Dendritic cell treated with granulocyte-macrophage colony-stimulating factor and Interleukin-4, amounts not matched to agents 40 ng/mL and 50 ng/mL, for 4 days (primary cell): Measurements from ENCODE around the gene PRKG1.
"Not testable (repeated sequence)": the region's sequence is repeated elsewhere in the genome, so short reads cannot be mapped to it uniquely, and the experiment has no call there.

Experiments
- H3K27ac Mint-ChIP-seq: one replicate; pipeline ENCODE4 v1.8.0; 2022; ENCODE audit warnings: mild to moderate bottlenecking, mixed read lengths
- H3K27me3 Mint-ChIP-seq: one replicate; pipeline ENCODE4 v1.8.0; 2022; ENCODE audit warnings: mild to moderate bottlenecking, mixed read lengths
- H3K36me3 Mint-ChIP-seq: one replicate; pipeline ENCODE4 v1.8.0; 2022; ENCODE audit warnings: low read depth, mixed read lengths
- H3K4me1 Mint-ChIP-seq: one replicate; pipeline ENCODE4 v1.8.0; 2022; ENCODE audit warnings: low read depth, mixed read lengths
- H3K4me3 Mint-ChIP-seq: one replicate; pipeline ENCODE4 v1.8.0; 2022; ENCODE audit warnings: mild to moderate bottlenecking, moderate library complexity, mixed read lengths
- H3K9me3 Mint-ChIP-seq: one replicate; pipeline ENCODE4 v1.8.0; 2022; ENCODE audit warnings: mixed read lengths
- intact Hi-C: fragments of 100-400 bp; cut with micrococcal nuclease; formaldehyde crosslinking; loops from one replicate; pipeline ENCODE4 v1.15.0; 2022

The PRKG1 gene

GRCh38 chr10:51758366-51758765 lies 684.1 kb downstream of the PRKG1 start:
- Mint-ChIP-seq H3K27ac (no peak overlapping the region), H3K4me3 (no peak overlapping the region), H3K4me1 (no peaks in the 10 kb centered on the region), H3K36me3 (no peaks in the 10 kb centered on the region), H3K9me3 (no peaks in the 10 kb centered on the region), H3K27me3 (no peaks in the 10 kb centered on the region)
- intact Hi-C loops, result no loop called here

GRCh38 chr10:51758838-51759237 lies 684.6 kb downstream of the PRKG1 start:
- H3K27ac Mint-ChIP-seq, H3K4me3 Mint-ChIP-seq, H3K36me3 Mint-ChIP-seq, H3K9me3 Mint-ChIP-seq, H3K4me1 Mint-ChIP-seq, H3K27me3 Mint-ChIP-seq, intact Hi-C loops: not testable (repeated sequence)

- Mint-ChIP-seq H3K27ac (no peak overlapping the region), H3K4me1 (no peaks in the 10 kb centered on the region), H3K4me3 (no peak overlapping the region), H3K36me3 (no peaks in the 10 kb centered on the region), H3K9me3 (no peaks in the 10 kb centered on the region), H3K27me3 (no peaks in the 10 kb centered on the region)
- intact Hi-C loops, result no loop called here
These were observed 685.7 kb downstream of the PRKG1 start for GRCh38 chr10:51759896-51760534.

- H3K4me3 Mint-ChIP-seq, result no peak overlapping the region
- H3K27me3 Mint-ChIP-seq, result no peaks in the 10 kb centered on the region
- no peaks in the 10 kb centered on the region for H3K36me3 Mint-ChIP-seq
- no peaks in the 10 kb centered on the region for H3K4me1 Mint-ChIP-seq
- H3K9me3 Mint-ChIP-seq, result peaks cover 6% of the 10 kb centered on the region
- no peak overlapping the region for H3K27ac Mint-ChIP-seq
- intact Hi-C loops, result no loop called here
These were observed 686.8 kb downstream of the PRKG1 start for GRCh38 chr10:51760864-51761640.

GRCh38 chr10:51763746-51764145 lies 689.5 kb downstream of the PRKG1 start:
- intact Hi-C loops, result no loop called here
- H3K4me3 Mint-ChIP-seq, result no peak overlapping the region

GRCh38 chr10:51765284-51765971 lies 691.1 kb downstream of the PRKG1 start:
- H3K27ac Mint-ChIP-seq, result no peak overlapping the region
- H3K4me1 Mint-ChIP-seq, result no peaks in the 10 kb centered on the region
- intact Hi-C loops, result no loop called here
- H3K27me3 Mint-ChIP-seq, result no peaks in the 10 kb centered on the region
- H3K4me3 Mint-ChIP-seq, result no peak overlapping the region
- H3K9me3 Mint-ChIP-seq, result peaks cover 20% of the 10 kb centered on the region
- H3K36me3 Mint-ChIP-seq, result no peaks in the 10 kb centered on the region

More at GRCh38 chr10:51763746-51764145, 689.5 kb downstream of the PRKG1 start:
- Mint-ChIP-seq H3K4me1 (no peaks in the 10 kb centered on the region), H3K36me3 (no peaks in the 10 kb centered on the region), H3K27ac (no peak overlapping the region), H3K9me3 (peaks cover 20% of the 10 kb centered on the region), H3K27me3 (no peaks in the 10 kb centered on the region)

- Mint-ChIP-seq H3K27ac (no peak overlapping the region), H3K4me3 (no peak overlapping the region), H3K4me1 (no peaks in the 10 kb centered on the region), H3K36me3 (no peaks in the 10 kb centered on the region), H3K27me3 (no peaks in the 10 kb centered on the region), H3K9me3 (peaks cover 20% of the 10 kb centered on the region)
- intact Hi-C loops, result no loop called here
These were observed 692.3 kb downstream of the PRKG1 start for GRCh38 chr10:51766423-51767102.

GRCh38 chr10:51767103-51767763 lies 692.9 kb downstream of the PRKG1 start:
- Mint-ChIP-seq H3K4me3 (no peak overlapping the region), H3K4me1 (no peaks in the 10 kb centered on the region), H3K27me3 (no peaks in the 10 kb centered on the region), H3K36me3 (no peaks in the 10 kb centered on the region), H3K27ac (no peak overlapping the region), H3K9me3 (peaks cover 20% of the 10 kb centered on the region)
- intact Hi-C loops, result no loop called here

GRCh38 chr10:51768886-51769465 lies 694.7 kb downstream of the PRKG1 start:
- no peak overlapping the region for H3K27ac Mint-ChIP-seq

GRCh38 chr10:51770709-51771108 lies 696.4 kb downstream of the PRKG1 start:
- Mint-ChIP-seq H3K9me3 (peaks cover 17% of the 10 kb centered on the region), H3K4me1 (no peaks in the 10 kb centered on the region)

More at GRCh38 chr10:51768886-51769465, 694.7 kb downstream of the PRKG1 start:
- intact Hi-C loops, result no loop called here
- H3K27me3 Mint-ChIP-seq, result no peaks in the 10 kb centered on the region
- H3K9me3 Mint-ChIP-seq, result peaks cover 20% of the 10 kb centered on the region
- H3K4me3 Mint-ChIP-seq, result no peak overlapping the region
- no peaks in the 10 kb centered on the region for H3K36me3 Mint-ChIP-seq
- no peaks in the 10 kb centered on the region for H3K4me1 Mint-ChIP-seq

GRCh38 chr10:51772387-51772786 lies 698.1 kb downstream of the PRKG1 start:
- no peak overlapping the region for H3K4me3 Mint-ChIP-seq
- H3K4me1 Mint-ChIP-seq, result no peaks in the 10 kb centered on the region
- no peaks in the 10 kb centered on the region for H3K27me3 Mint-ChIP-seq
- H3K27ac Mint-ChIP-seq, result no peak overlapping the region
- no peaks in the 10 kb centered on the region for H3K36me3 Mint-ChIP-seq
- intact Hi-C loops, result no loop called here
- H3K9me3 Mint-ChIP-seq, result peaks cover under 1% of the 10 kb centered on the region

More at GRCh38 chr10:51770709-51771108, 696.4 kb downstream of the PRKG1 start:
- no peak overlapping the region for H3K4me3 Mint-ChIP-seq
- intact Hi-C loops, result no loop called here
- H3K36me3 Mint-ChIP-seq, result no peaks in the 10 kb centered on the region
- no peaks in the 10 kb centered on the region for H3K27me3 Mint-ChIP-seq
- no peak overlapping the region for H3K27ac Mint-ChIP-seq

- H3K27ac Mint-ChIP-seq, result no peak overlapping the region
- intact Hi-C loops, result no loop called here
- H3K36me3 Mint-ChIP-seq, result no peaks in the 10 kb centered on the region
- H3K4me1 Mint-ChIP-seq, result no peaks in the 10 kb centered on the region
- no peaks in the 10 kb centered on the region for H3K27me3 Mint-ChIP-seq
- no peaks in the 10 kb centered on the region for H3K9me3 Mint-ChIP-seq
- no peak overlapping the region for H3K4me3 Mint-ChIP-seq
These were observed 699.4 kb downstream of the PRKG1 start for GRCh38 chr10:51773681-51774080.

- no peak overlapping the region for H3K27ac Mint-ChIP-seq
- intact Hi-C loops, result no loop called here
- H3K4me1 Mint-ChIP-seq, result no peaks in the 10 kb centered on the region
- no peaks in the 10 kb centered on the region for H3K36me3 Mint-ChIP-seq
- no peak overlapping the region for H3K4me3 Mint-ChIP-seq
- H3K9me3 Mint-ChIP-seq, result no peaks in the 10 kb centered on the region
- H3K27me3 Mint-ChIP-seq, result no peaks in the 10 kb centered on the region
These were observed 709.7 kb downstream of the PRKG1 start for GRCh38 chr10:51783941-51784340.
